Neural cell (in vitro differentiated cells): ENCODE measurements around the gene PRR16. TPM values are rescaled to one million over a fixed set of nuclear protein-coding genes. Genes with fewer than 3 reads are reported as not detected.
A peak's percentile ranks its signal among the peaks of the same experiment; 100 is the strongest.

Experiments
- H2AFZ ChIP-seq: fragments of 200-600, 300-800 bp; sonication (generic), shearing (Covaris generic); 2 replicates; pipeline ENCODE4 v1.6.0; 2014; ENCODE audit warnings: low read depth, mild to moderate bottlenecking, antibody characterized with exemption, low read length, moderate library complexity
- H3F3A ChIP-seq: fragments of 200-600 bp; shearing (Covaris generic); 2 replicates; pipeline ENCODE4 v1.6.1; 2016; ENCODE audit warnings: mild to moderate bottlenecking, moderate library complexity, mixed read lengths, antibody characterized with exemption, low read length; ENCODE audit not compliant: insufficient read depth, poor library complexity, severe bottlenecking
- H3K27ac ChIP-seq: fragments of 200-600, 300-800 bp; sonication (generic), shearing (Covaris generic); 2 replicates; pipeline ENCODE4 v1.5.1; 2014; ENCODE audit warnings: mild to moderate bottlenecking, low read length, moderate library complexity
- H3K27me3 ChIP-seq: fragments of 300-800, 200-600 bp; sonication (generic), shearing (Covaris generic); 2 replicates; pipeline ENCODE4 v1.6.0; 2014; ENCODE audit warnings: mild to moderate bottlenecking, low read depth, low read length, moderate library complexity; ENCODE audit not compliant: insufficient read depth
- H3K36me3 ChIP-seq: fragments of 300-800, 200-600 bp; sonication (generic), shearing (Covaris generic); 2 replicates; pipeline ENCODE4 v1.5.1; 2014; ENCODE audit warnings: mild to moderate bottlenecking, antibody characterized with exemption, low read length, moderate library complexity; ENCODE audit not compliant: insufficient read depth
- H3K4me2 ChIP-seq: fragments of 300-800, 200-600 bp; sonication (generic), shearing (Covaris generic); 2 replicates; pipeline ENCODE4 v1.6.0; 2014; ENCODE audit warnings: mild to moderate bottlenecking, low read length
- H3K4me3 ChIP-seq: fragments of 300-800, 200-600 bp; sonication (generic), shearing (Covaris generic); 2 replicates; pipeline ENCODE4 v1.5.1; 2014; ENCODE audit warnings: mild to moderate bottlenecking, low read length, moderate library complexity
- H3K79me2 ChIP-seq: fragments of 200-600 bp; shearing (Covaris generic); replicated peaks from 2 replicates; pipeline ENCODE4 v1.6.0; 2014; ENCODE audit warnings: mild to moderate bottlenecking, low read length, moderate library complexity; ENCODE audit not compliant: insufficient read depth
- H3K9ac ChIP-seq: fragments of 300-800, 200-600 bp; sonication (generic), shearing (Covaris generic); 2 replicates; pipeline ENCODE4 v1.6.1; 2016; ENCODE audit warnings: mild to moderate bottlenecking, low read length, mixed read lengths
- H3K9me2 ChIP-seq: fragments of 200-600 bp; shearing (Covaris generic); 2 replicates; pipeline ENCODE4 v1.6.1; 2016; ENCODE audit warnings: mild to moderate bottlenecking, low read length, mixed read lengths; ENCODE audit not compliant: insufficient read depth
- H3K9me3 ChIP-seq: fragments of 200-600, 300-800 bp; sonication (generic), shearing (Covaris generic); 2 replicates; pipeline ENCODE4 v1.6.1; 2016; ENCODE audit warnings: mild to moderate bottlenecking, mixed run types, low read length, moderate library complexity, mixed read lengths
- H4K20me1 ChIP-seq: fragments of 200-600 bp; shearing (Covaris generic); 2 replicates; pipeline ENCODE4 v1.6.1; 2016; ENCODE audit warnings: mild to moderate bottlenecking, mixed run types; ENCODE audit not compliant: insufficient read depth
- EP300 ChIP-seq: fragments of 450-650 bp; conservative IDR thresholded peaks from 2 replicates; pipeline ENCODE4 v1.6.1; 2014; ENCODE audit warnings: antibody characterized with exemption, mild to moderate bottlenecking, moderate library complexity; ENCODE audit not compliant: poor library complexity, severe bottlenecking
- RAD21 ChIP-seq: fragments of 450-650 bp; conservative IDR thresholded peaks from 2 replicates; pipeline ENCODE4 v1.6.1; 2014; ENCODE audit warnings: antibody characterized with exemption, mild to moderate bottlenecking, moderate library complexity
- SMC3 ChIP-seq: fragments of 450-650 bp; conservative IDR thresholded peaks from 2 replicates; pipeline ENCODE4 v1.6.1; 2014; ENCODE audit warnings: antibody characterized with exemption, mild to moderate bottlenecking, moderate library complexity; ENCODE audit not compliant: poor library complexity
- TAF1 ChIP-seq: IDR thresholded peaks from 2 replicates; pipeline ENCODE4 v1.6.1; 2012; ENCODE audit warnings: low read depth
- polyA plus RNA-seq: library from polyadenylated mRNA; depleted of rRNA; stranded (reverse); fragments of >200 nt; gene quantifications from 2 replicates; pipeline ENCODE4 v1.2.3, GENCODE V29; 2014
- TF ChIP-seq, protein P1 (sequence below): IDR thresholded peaks from 2 replicates; pipeline ENCODE4 v1.6.1; 2012; ENCODE audit warnings: borderline replicate concordance
- TF ChIP-seq, protein P2 (sequence below): fragments of 450-650 bp; IDR thresholded peaks from 2 replicates; pipeline ENCODE4 v1.5.1; 2014; ENCODE audit warnings: antibody characterized with exemption, mild to moderate bottlenecking, moderate library complexity; ENCODE audit not compliant: poor library complexity, severe bottlenecking

The PRR16 gene
- polyA plus RNA-seq, 1 donor from 2014 or later = 1.7 TPM

- Histone ChIP-seq H3K27ac (no peak overlapping the region), H2AFZ (no peak overlapping the region), H3K4me3 (no peak overlapping the region), H3K27me3 (no peaks in the 10 kb centered on the region), H3K36me3 (no peaks in the 10 kb centered on the region), H3F3A (no peaks in the 10 kb centered on the region), H3K9me2 (no peaks in the 10 kb centered on the region), H3K4me2 (no peak overlapping the region), H3K9me3 (no peaks in the 10 kb centered on the region), H3K79me2 (no peaks in the 10 kb centered on the region), H3K9ac (no peak overlapping the region), H4K20me1 (no peaks in the 10 kb centered on the region)
- no peak for TF ChIP-seq RAD21
- TF ChIP-seq, protein P1, sequence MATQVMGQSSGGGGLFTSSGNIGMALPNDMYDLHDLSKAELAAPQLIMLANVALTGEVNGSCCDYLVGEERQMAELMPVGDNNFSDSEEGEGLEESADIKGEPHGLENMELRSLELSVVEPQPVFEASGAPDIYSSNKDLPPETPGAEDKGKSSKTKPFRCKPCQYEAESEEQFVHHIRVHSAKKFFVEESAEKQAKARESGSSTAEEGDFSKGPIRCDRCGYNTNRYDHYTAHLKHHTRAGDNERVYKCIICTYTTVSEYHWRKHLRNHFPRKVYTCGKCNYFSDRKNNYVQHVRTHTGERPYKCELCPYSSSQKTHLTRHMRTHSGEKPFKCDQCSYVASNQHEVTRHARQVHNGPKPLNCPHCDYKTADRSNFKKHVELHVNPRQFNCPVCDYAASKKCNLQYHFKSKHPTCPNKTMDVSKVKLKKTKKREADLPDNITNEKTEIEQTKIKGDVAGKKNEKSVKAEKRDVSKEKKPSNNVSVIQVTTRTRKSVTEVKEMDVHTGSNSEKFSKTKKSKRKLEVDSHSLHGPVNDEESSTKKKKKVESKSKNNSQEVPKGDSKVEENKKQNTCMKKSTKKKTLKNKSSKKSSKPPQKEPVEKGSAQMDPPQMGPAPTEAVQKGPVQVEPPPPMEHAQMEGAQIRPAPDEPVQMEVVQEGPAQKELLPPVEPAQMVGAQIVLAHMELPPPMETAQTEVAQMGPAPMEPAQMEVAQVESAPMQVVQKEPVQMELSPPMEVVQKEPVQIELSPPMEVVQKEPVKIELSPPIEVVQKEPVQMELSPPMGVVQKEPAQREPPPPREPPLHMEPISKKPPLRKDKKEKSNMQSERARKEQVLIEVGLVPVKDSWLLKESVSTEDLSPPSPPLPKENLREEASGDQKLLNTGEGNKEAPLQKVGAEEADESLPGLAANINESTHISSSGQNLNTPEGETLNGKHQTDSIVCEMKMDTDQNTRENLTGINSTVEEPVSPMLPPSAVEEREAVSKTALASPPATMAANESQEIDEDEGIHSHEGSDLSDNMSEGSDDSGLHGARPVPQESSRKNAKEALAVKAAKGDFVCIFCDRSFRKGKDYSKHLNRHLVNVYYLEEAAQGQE = peak; percentile 67
Observed at GRCh38 chr5:120507800-120508463, 43.8 kb downstream of the PRR16 start.

DNA sequence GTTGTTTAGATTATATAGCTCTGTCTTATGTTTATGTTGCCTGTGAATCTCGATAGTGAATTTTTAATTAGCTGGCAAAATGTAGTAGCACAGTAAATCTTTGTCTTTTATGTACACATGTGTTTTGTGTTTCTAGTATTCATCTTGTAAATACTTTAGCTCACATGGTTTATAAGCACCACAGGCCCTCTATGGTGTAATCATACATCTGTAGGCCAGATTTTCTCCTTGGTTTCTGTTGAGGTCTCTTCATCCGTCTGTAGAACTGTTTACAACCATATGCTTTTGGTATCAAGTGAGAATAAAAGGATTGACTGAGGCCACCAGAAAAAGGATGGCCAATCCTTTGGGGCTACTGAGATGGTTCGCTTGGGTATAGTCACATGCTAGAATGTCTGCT is 45.0 kb downstream of the PRR16 start:
- Histone ChIP-seq H3K79me2 (no peaks in the 10 kb centered on the region), H3K9ac (no peak overlapping the region), H3K4me3 (no peak overlapping the region), H4K20me1 (no peaks in the 10 kb centered on the region), H3K9me3 (no peaks in the 10 kb centered on the region), H3K27me3 (no peaks in the 10 kb centered on the region), H3K27ac (no peak overlapping the region), H2AFZ (no peak overlapping the region), H3K4me2 (no peak overlapping the region), H3K36me3 (no peaks in the 10 kb centered on the region), H3F3A (no peaks in the 10 kb centered on the region), H3K9me2 (no peaks in the 10 kb centered on the region)
- TF ChIP-seq EP300 (no peak), TAF1 (no peak), SMC3 (no peak)
- TF ChIP-seq, protein P1 = no peak
- TF ChIP-seq, protein P2, sequence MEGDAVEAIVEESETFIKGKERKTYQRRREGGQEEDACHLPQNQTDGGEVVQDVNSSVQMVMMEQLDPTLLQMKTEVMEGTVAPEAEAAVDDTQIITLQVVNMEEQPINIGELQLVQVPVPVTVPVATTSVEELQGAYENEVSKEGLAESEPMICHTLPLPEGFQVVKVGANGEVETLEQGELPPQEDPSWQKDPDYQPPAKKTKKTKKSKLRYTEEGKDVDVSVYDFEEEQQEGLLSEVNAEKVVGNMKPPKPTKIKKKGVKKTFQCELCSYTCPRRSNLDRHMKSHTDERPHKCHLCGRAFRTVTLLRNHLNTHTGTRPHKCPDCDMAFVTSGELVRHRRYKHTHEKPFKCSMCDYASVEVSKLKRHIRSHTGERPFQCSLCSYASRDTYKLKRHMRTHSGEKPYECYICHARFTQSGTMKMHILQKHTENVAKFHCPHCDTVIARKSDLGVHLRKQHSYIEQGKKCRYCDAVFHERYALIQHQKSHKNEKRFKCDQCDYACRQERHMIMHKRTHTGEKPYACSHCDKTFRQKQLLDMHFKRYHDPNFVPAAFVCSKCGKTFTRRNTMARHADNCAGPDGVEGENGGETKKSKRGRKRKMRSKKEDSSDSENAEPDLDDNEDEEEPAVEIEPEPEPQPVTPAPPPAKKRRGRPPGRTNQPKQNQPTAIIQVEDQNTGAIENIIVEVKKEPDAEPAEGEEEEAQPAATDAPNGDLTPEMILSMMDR = no peak
